AG20443 (cell line): Measurements from ENCODE around the gene PPM1J.
"Not testable (repeated sequence)": the region's sequence is repeated elsewhere in the genome, so short reads cannot be mapped to it uniquely, and the experiment has no call there.

ENCODE experiments used
- DNase-seq: peaks from one replicate; pipeline ENCODE4 v3.0.0; 2012; ENCODE audit warnings: low spot score, mixed read lengths

PPM1J gene

GRCh38 chr1:112715264-112716053 is at the start of gene PPM1J:
TSS of gene PPM1J (minus strand) at chr1:112715332. CDS start at chr1:112715301, 31 bp downstream.
- DNase-seq = peak; percentile 98

- peak; percentile 51 for DNase-seq
Measured at GRCh38 chr1:112762541-112763500, 47.7 kb upstream of the PPM1J start.

GRCh38 chr1:112761714-112762480 is 46.8 kb upstream of the PPM1J start:
- DNase-seq = no peak

- DNase-seq = no peak
Measured at GRCh38 chr1:112759228-112759627, 44.1 kb upstream of the PPM1J start.

- DNase-seq = no peak
Measured at GRCh38 chr1:112754116-112754628, 39.0 kb upstream of the PPM1J start.

GRCh38 chr1:112748396-112748795 is 33.3 kb upstream of the PPM1J start:
- DNase-seq = no peak

GRCh38 chr1:112744009-112744578 is 29.0 kb upstream of the PPM1J start:
- peak; percentile 88 for DNase-seq

GRCh38 chr1:112743174-112744008 is 28.3 kb upstream of the PPM1J start:
- DNase-seq = peak; percentile 56

- DNase-seq = no peak
Measured at GRCh38 chr1:112737573-112737972, 22.4 kb upstream of the PPM1J start.

- DNase-seq = peak; percentile 79
Measured at GRCh38 chr1:112735752-112736151, 20.6 kb upstream of the PPM1J start.

- no peak for DNase-seq
Measured at GRCh38 chr1:112731451-112731850, 16.3 kb upstream of the PPM1J start.

- DNase-seq = no peak
Measured at GRCh38 chr1:112729909-112730308, 14.8 kb upstream of the PPM1J start.

GRCh38 chr1:112729011-112729410 is 13.9 kb upstream of the PPM1J start:
- not testable (repeated sequence) for DNase-seq

- DNase-seq = not testable (repeated sequence)
Measured at GRCh38 chr1:112728306-112728971, 13.3 kb upstream of the PPM1J start.

GRCh38 chr1:112727716-112728115 is 12.6 kb upstream of the PPM1J start:
- DNase-seq = peak; percentile 56

- DNase-seq = not testable (repeated sequence)
Measured at GRCh38 chr1:112724240-112724639, 9.1 kb upstream of the PPM1J start.

GRCh38 chr1:112723511-112723839 is 8.3 kb upstream of the PPM1J start:
- no peak for DNase-seq

GRCh38 chr1:112722601-112723510 is 7.7 kb upstream of the PPM1J start:
- DNase-seq = no peak

- DNase-seq = no peak
Measured at GRCh38 chr1:112721966-112722524, 6.9 kb upstream of the PPM1J start.
